H9 (cell line): ENCODE measurements around the gene GNPTAB. TPM values are rescaled to one million over a fixed set of nuclear protein-coding genes. Genes with fewer than 3 reads are reported as not detected.
"Not testable (repeated sequence)": the region's sequence is repeated elsewhere in the genome, so short reads cannot be mapped to it uniquely, and the experiment has no call there.

Experiments used
- DNase-seq: peaks from one replicate; pipeline ENCODE4 v3.0.0-alpha.2; 2017
- H2AFZ ChIP-seq: one replicate; pipeline ENCODE4 v1.6.1; 2013; ENCODE audit warnings: mild to moderate bottlenecking, low read length, control low read depth, moderate library complexity
- H2AK5ac ChIP-seq: 2 replicates; pipeline ENCODE4 v1.6.1; 2013; ENCODE audit warnings: low read length, control low read depth, mixed read lengths; ENCODE audit not compliant: insufficient read length
- H2BK120ac ChIP-seq: one replicate; pipeline ENCODE4 v1.6.1; 2013; ENCODE audit warnings: low read depth, mild to moderate bottlenecking, low read length, control low read depth, inconsistent platforms; ENCODE audit not compliant: poor library complexity, severe bottlenecking
- H2BK12ac ChIP-seq: 2 replicates; pipeline ENCODE4 v1.6.1; 2013; ENCODE audit warnings: low read length, control low read depth, mixed read lengths, low read depth; ENCODE audit not compliant: insufficient read length
- H2BK15ac ChIP-seq: 2 replicates; pipeline ENCODE4 v1.6.1; 2013; ENCODE audit warnings: low read depth, low read length, control low read depth
- H2BK20ac ChIP-seq: one replicate; pipeline ENCODE4 v1.6.1; 2013; ENCODE audit warnings: low read depth, mild to moderate bottlenecking, low read length, control low read depth, inconsistent platforms; ENCODE audit not compliant: poor library complexity, severe bottlenecking
- H2BK5ac ChIP-seq: 2 replicates; pipeline ENCODE4 v1.6.1; 2013; ENCODE audit warnings: low read length, control low read depth, mixed read lengths; ENCODE audit not compliant: insufficient read length
- H3K14ac ChIP-seq: 2 replicates; pipeline ENCODE4 v1.6.1; 2013; ENCODE audit warnings: low read length, control low read depth; ENCODE audit not compliant: insufficient read depth
- H3K18ac ChIP-seq: 2 replicates; pipeline ENCODE4 v1.6.1; 2013; ENCODE audit warnings: low read depth, mild to moderate bottlenecking, mixed read lengths, low read length, control low read depth; ENCODE audit not compliant: insufficient read length
- H3K23ac ChIP-seq: 2 replicates; pipeline ENCODE4 v1.6.1; 2013; ENCODE audit warnings: low read length, control low read depth, mixed read lengths, low read depth; ENCODE audit not compliant: insufficient read length
- H3K23me2 ChIP-seq: 2 replicates; pipeline ENCODE4 v1.6.1; 2013; ENCODE audit warnings: low read depth, mild to moderate bottlenecking, mixed read lengths, low read length, control low read depth; ENCODE audit not compliant: insufficient read length, poor library complexity, severe bottlenecking
- H3K27ac ChIP-seq: 2 replicates; pipeline ENCODE4 v1.5.1; 2013; ENCODE audit warnings: low read length, control low read depth, mixed read lengths, low read depth; ENCODE audit not compliant: insufficient read length
- H3K27me3 ChIP-seq: 2 replicates; pipeline ENCODE4 v1.6.1; 2013; ENCODE audit warnings: low read length, control low read depth, inconsistent platforms; ENCODE audit not compliant: insufficient read depth
- H3K4ac ChIP-seq: 2 replicates; pipeline ENCODE4 v1.6.1; 2013; ENCODE audit warnings: low read depth, mild to moderate bottlenecking, control low read depth, inconsistent platforms, low read length, moderate library complexity
- H3K4me1 ChIP-seq: 2 replicates; pipeline ENCODE4 v1.6.1; 2013; ENCODE audit warnings: low read length, control low read depth, inconsistent platforms; ENCODE audit not compliant: insufficient read depth
- H3K4me2 ChIP-seq: 2 replicates; pipeline ENCODE4 v1.6.1; 2013; ENCODE audit warnings: low read length, control low read depth, mixed read lengths; ENCODE audit not compliant: insufficient read length, insufficient read depth
- H3K56ac ChIP-seq: 2 replicates; pipeline ENCODE4 v1.6.1; 2013; ENCODE audit warnings: low read depth, mild to moderate bottlenecking, mixed read lengths, low read length, control low read depth; ENCODE audit not compliant: insufficient read length
- H3K79me1 ChIP-seq: 2 replicates; pipeline ENCODE4 v1.6.1; 2013; ENCODE audit warnings: low read depth, mild to moderate bottlenecking, moderate library complexity, low read length, control low read depth, inconsistent platforms; ENCODE audit not compliant: insufficient read depth, poor library complexity, severe bottlenecking
- H3K79me2 ChIP-seq: 2 replicates; pipeline ENCODE4 v1.6.1; 2013; ENCODE audit warnings: low read length, control low read depth, inconsistent platforms; ENCODE audit not compliant: insufficient read depth
- H3K9ac ChIP-seq: 2 replicates; pipeline ENCODE4 v1.6.1; 2013; ENCODE audit warnings: low read length, control low read depth, mixed read lengths; ENCODE audit not compliant: insufficient read length; ENCODE audit errors: extremely low read depth
- H3K9me3 ChIP-seq: one replicate; pipeline ENCODE4 v1.6.1; 2013; ENCODE audit warnings: low read depth, low read length, inconsistent platforms; ENCODE audit not compliant: control insufficient read depth
- H3T11ph ChIP-seq: one replicate; pipeline ENCODE4 v1.6.1; 2013; ENCODE audit warnings: mild to moderate bottlenecking, low read length, control low read depth, inconsistent platforms
- H4K20me1 ChIP-seq: one replicate; pipeline ENCODE4 v1.6.1; 2013; ENCODE audit not compliant: control insufficient read depth, insufficient read length, insufficient read depth
- H4K5ac ChIP-seq: 2 replicates; pipeline ENCODE4 v1.6.1; 2013; ENCODE audit warnings: low read depth, mild to moderate bottlenecking, mixed read lengths, low read length, control low read depth; ENCODE audit not compliant: insufficient read length
- H4K8ac ChIP-seq: replicated peaks from 2 replicates; pipeline ENCODE4 v1.6.1; 2013; ENCODE audit warnings: low read length, control low read depth, mixed read lengths, low read depth; ENCODE audit not compliant: insufficient read length
- H4K91ac ChIP-seq: 2 replicates; pipeline ENCODE4 v1.6.1; 2013; ENCODE audit warnings: low read depth, mild to moderate bottlenecking, moderate library complexity, mixed read lengths, low read length, control low read depth; ENCODE audit not compliant: insufficient read length
- H3K27ac Mint-ChIP-seq, 3 experiments: 2 replicates in 2 of 3; 3 replicates in 1 of 3; pipeline ENCODE4 v1.8.0; 2020 to 2021; ENCODE audit warnings: mixed read lengths in 3 of 3, mild to moderate bottlenecking in 1 of 3, moderate library complexity in 1 of 3
- H3K27me3 Mint-ChIP-seq: 2 replicates; pipeline ENCODE4 v1.8.0; 2021; ENCODE audit warnings: low read depth, mild to moderate bottlenecking, moderate library complexity, mixed read lengths
- H3K36me3 Mint-ChIP-seq, 3 experiments: 2 replicates in 2 of 3; 3 replicates in 1 of 3; pipeline ENCODE4 v1.8.0; 2020 to 2021; ENCODE audit warnings: low read depth in 3 of 3, mixed read lengths in 3 of 3; ENCODE audit not compliant: insufficient read depth in 1 of 3
- H3K4me1 Mint-ChIP-seq, 2 experiments: 2 replicates each; pipeline ENCODE4 v1.8.0; 2020; ENCODE audit warnings: mixed read lengths in 2 of 2
- H3K4me3 Mint-ChIP-seq, 2 experiments: 2 replicates in 1 of 2; 3 replicates in 1 of 2; pipeline ENCODE4 v1.8.0; 2020 to 2021; ENCODE audit warnings: mild to moderate bottlenecking in 2 of 2, mixed read lengths in 2 of 2, moderate library complexity in 1 of 2
- H3K9me3 Mint-ChIP-seq, 2 experiments: 2 replicates in 1 of 2; 3 replicates in 1 of 2; pipeline ENCODE4 v1.8.0; 2020; ENCODE audit warnings: mild to moderate bottlenecking in 2 of 2, mixed read lengths in 2 of 2, moderate library complexity in 1 of 2
- WGBS: extraction: QIAGEN DNeasy Blood & Tissue Kit; methylation state at CpG from one replicate; pipeline ENCODE4 v1.1.7; 2013; ENCODE audit warnings: missing lambda C conversion rate, low lambda C conversion rate, mixed read lengths; ENCODE audit not compliant: insufficient read length; ENCODE audit errors: extremely low coverage; 5-methylcytosine and 5-hydroxymethylcytosine counted together
- total RNA-seq: library from RNA; stranded (reverse); gene quantifications from 2 replicates; pipeline ENCODE4 v1.2.1, GENCODE V29; 2021
- TF ChIP-seq, protein P1 (sequence below): fragments of 200-600 bp; sonication (generic); conservative IDR thresholded peaks from 3 replicates; pipeline ENCODE4 v1.8.0; 2021; ENCODE audit warnings: antibody characterized with exemption, mild to moderate bottlenecking

Gene GNPTAB
- total RNA-seq, 1 experiment from 2014 or later, result 44.3 TPM

DNA sequence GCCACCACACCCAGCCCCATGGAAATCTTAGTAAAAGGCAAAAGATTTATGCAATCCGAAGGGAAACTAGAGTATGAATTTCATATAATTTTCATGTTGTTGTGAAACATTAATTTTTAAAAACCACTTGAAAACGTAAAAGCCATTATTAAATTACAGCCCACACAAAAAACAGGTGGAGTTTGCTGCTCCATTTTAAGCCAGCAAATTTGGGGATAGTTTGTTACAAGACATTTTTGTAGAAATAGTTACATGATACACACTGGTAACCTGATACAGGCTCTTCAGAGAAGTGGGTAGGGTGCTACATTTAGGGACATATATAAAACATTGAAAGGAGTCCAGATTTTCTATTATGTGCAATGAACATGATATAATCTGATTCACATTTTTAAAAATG lies 17.6 kb downstream of the GNPTAB start:
- Histone ChIP-seq H2BK15ac (no peak overlapping the region), H3K79me2 (no peaks in the 10 kb centered on the region; the same call in 1 of the 2 replicates), H2BK5ac (no peak overlapping the region), H3K4me1 (no peaks in the 10 kb centered on the region; the same call in 1 of the 2 replicates), H4K20me1 (no peaks in the 10 kb centered on the region), H3K79me1 (no peaks in the 10 kb centered on the region), H3K9ac (no peak overlapping the region), H3K27me3 (no peaks in the 10 kb centered on the region), H2BK120ac (no peak overlapping the region), H2AK5ac (no peak overlapping the region), H2BK20ac (no peak overlapping the region), H3K4ac (no peak overlapping the region), H3K14ac (no peak overlapping the region), H4K91ac (no peak overlapping the region), H3K56ac (no peak overlapping the region), H3K23me2 (no peaks in the 10 kb centered on the region), H4K5ac (no peak overlapping the region), H3K18ac (no peak overlapping the region), H3K9me3 (no peaks in the 10 kb centered on the region), H3T11ph (no peak overlapping the region), H3K23ac (no peak overlapping the region), H3K27ac (no peak overlapping the region), H2BK12ac (no peak overlapping the region), H3K4me2 (no peak overlapping the region), H2AFZ (no peak overlapping the region), H4K8ac (no peak overlapping the region)
- no peak for DNase-seq
- no CpG with 5 or more reads among the region's 2 CpGs for WGBS
- Mint-ChIP-seq H3K27ac (no peak overlapping the region), H3K27me3 (no peaks in the 10 kb centered on the region), H3K4me1 (peaks cover 8 to 16% of the 10 kb centered on the region in 2 experiments; a peak in 3 of 4 replicates), H3K4me3 (no peak overlapping the region), H3K36me3 (peaks cover 3 to 15% (median 8%) of the 10 kb centered on the region in 3 experiments), H3K9me3 (peaks cover 0 to 8% of the 10 kb centered on the region in 2 experiments; a peak in 2 of 5 replicates)
- TF ChIP-seq, protein P1, sequence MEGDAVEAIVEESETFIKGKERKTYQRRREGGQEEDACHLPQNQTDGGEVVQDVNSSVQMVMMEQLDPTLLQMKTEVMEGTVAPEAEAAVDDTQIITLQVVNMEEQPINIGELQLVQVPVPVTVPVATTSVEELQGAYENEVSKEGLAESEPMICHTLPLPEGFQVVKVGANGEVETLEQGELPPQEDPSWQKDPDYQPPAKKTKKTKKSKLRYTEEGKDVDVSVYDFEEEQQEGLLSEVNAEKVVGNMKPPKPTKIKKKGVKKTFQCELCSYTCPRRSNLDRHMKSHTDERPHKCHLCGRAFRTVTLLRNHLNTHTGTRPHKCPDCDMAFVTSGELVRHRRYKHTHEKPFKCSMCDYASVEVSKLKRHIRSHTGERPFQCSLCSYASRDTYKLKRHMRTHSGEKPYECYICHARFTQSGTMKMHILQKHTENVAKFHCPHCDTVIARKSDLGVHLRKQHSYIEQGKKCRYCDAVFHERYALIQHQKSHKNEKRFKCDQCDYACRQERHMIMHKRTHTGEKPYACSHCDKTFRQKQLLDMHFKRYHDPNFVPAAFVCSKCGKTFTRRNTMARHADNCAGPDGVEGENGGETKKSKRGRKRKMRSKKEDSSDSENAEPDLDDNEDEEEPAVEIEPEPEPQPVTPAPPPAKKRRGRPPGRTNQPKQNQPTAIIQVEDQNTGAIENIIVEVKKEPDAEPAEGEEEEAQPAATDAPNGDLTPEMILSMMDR, result no peak

DNA sequence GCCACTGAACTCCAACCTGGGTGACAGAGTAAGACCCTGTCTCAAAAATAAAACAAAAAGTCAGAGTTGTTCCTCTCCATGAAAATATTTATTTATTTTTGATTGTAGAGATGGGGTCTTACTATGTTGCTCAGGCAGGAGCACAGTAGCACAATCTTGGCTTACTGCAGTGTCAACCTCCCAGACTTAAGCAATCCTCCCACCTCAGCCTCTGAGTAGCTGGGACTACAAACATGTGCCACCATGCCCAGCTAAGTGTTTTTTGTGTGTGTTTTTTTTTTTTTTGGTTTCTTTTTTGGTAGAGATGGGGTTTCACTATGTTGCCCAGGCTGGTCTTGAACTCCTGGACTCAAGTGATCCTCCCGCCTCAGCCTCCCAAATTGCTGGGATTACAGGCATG lies 18.0 kb downstream of the GNPTAB start:
- not testable (repeated sequence) for H4K91ac ChIP-seq, H2BK20ac ChIP-seq, H2BK5ac ChIP-seq, H4K8ac ChIP-seq, H3K27me3 Mint-ChIP-seq, H3K4me3 Mint-ChIP-seq, H3K23ac ChIP-seq, H3K4ac ChIP-seq, H2BK15ac ChIP-seq, H3K4me2 ChIP-seq, H3K18ac ChIP-seq, H3T11ph ChIP-seq, H2BK120ac ChIP-seq, H3K9ac ChIP-seq, H3K4me1 ChIP-seq, H3K23me2 ChIP-seq, H3K79me2 ChIP-seq, H3K9me3 Mint-ChIP-seq, H4K20me1 ChIP-seq, H2AK5ac ChIP-seq, H3K27me3 ChIP-seq, H2BK12ac ChIP-seq, H3K27ac Mint-ChIP-seq, H3K27ac ChIP-seq, H3K9me3 ChIP-seq, H3K14ac ChIP-seq, H3K79me1 ChIP-seq, DNase-seq, H3K56ac ChIP-seq, H2AFZ ChIP-seq, H4K5ac ChIP-seq
- no CpG with 5 or more reads among the region's 1 CpG for WGBS
- Mint-ChIP-seq H3K4me1 (peaks cover 7 to 16% of the 10 kb centered on the region in 2 experiments), H3K36me3 (peaks cover 3 to 11% (median 4%) of the 10 kb centered on the region in 3 experiments)
